IPS DF 19.7 (cell line): ENCODE measurements around the gene VDAC2.

Experiments used
- DNase-seq: peaks from one replicate; pipeline ENCODE4 v3.0.0-alpha.2; 2013; ENCODE audit warnings: low read depth, low spot score

The VDAC2 gene

DNA sequence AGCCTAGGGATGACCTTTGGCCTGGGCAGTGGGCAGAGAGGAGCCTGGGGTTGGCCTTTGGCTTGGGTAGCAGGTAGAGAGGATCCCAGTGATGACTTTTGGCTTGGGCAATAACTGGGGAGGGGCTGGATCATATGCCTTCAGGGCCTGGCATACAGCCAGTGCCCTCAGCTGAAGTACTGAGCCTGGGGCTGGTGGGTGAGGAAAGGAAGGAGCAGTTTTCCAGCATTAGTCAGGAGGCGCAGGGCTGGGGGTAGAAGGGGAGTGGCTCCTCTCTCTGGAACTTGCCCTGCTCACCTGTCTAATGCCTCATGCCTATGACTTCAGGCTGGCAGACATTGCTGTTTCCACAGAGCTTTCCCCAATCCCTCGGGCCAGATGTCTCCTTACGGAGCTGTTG is 40.3 kb downstream of the VDAC2 start:
- no peak for DNase-seq

DNA sequence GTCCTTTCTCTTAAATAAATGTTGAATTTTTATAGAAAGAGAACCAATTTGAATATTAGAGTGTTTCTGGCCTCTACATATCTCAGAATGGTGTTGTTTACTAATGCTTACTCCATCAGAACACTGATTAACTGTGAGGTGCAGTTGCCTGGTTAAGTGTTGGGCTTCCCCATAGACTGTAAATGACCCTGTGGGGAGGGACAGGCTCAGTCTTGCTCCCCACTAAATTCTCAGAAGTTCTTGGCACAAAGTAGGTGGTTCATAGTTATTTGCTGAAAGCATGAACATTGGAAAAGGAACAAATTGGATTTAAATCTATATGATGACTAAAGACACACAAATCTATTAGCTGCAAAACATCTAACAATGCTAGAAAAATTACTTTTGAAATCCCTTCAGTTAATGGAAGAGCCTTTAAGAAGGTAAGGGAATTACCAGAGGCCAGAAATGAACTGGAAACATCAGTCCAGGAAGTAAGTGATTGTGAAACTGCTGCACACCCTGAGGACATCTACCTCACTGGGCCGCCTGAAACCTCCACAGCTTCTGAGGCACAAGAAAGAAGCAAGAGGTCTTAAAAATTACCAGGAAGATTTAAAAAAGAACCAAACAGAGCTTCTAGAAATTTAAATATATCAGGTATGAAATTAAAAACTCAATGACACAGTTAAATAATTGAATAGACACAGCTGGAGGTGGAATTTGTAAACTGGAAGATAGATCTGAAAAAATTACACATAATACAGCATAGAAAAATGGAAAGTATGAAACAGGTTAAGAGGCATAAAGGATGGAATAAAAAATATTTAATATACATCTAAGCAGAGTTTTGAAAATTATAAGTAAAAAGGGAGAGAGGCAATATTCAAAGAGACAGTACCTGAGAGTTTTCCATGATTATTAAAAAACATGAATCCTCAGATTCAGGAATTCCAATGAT is 43.0 kb downstream of the VDAC2 start:
- no peak for DNase-seq

DNA sequence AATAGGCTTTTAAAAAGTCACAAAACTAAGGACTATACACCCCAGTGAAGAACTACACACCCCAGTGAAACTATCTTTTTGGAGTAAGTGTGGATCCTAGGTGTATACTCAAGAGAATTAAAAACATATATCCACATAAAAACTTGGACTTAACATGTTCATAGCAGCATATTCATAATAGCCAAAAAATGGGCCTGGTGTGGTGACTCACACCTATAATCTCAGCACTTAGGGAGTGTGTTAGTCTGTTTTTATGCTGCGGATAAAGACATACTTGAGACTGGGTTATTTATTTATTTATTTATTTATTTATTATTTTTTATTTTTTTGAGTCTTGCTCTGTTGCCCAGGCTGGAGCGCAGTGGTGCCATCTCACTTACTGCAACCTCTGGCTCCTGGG is 44.1 kb downstream of the VDAC2 start:
- no peak for DNase-seq

DNA sequence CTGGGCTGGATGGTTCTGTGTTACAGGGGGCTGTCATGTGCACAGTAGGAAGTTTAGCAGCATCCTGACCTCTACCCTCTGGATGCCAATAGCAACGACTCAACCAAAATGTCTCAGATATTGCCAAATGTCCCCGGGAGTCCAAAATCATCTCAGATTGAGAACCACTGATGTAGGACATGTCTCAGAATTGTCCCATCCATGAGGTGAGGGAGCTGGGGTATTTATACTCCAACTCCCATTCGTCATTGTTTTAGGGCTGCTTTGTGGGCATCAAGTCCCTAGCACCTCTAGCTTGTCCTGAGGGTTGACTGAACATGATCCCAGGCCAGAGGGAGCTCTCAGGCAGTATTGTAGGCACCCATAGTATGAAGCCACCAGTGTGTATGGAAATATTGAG is 50.4 kb downstream of the VDAC2 start:
- DNase-seq = no peak

DNA sequence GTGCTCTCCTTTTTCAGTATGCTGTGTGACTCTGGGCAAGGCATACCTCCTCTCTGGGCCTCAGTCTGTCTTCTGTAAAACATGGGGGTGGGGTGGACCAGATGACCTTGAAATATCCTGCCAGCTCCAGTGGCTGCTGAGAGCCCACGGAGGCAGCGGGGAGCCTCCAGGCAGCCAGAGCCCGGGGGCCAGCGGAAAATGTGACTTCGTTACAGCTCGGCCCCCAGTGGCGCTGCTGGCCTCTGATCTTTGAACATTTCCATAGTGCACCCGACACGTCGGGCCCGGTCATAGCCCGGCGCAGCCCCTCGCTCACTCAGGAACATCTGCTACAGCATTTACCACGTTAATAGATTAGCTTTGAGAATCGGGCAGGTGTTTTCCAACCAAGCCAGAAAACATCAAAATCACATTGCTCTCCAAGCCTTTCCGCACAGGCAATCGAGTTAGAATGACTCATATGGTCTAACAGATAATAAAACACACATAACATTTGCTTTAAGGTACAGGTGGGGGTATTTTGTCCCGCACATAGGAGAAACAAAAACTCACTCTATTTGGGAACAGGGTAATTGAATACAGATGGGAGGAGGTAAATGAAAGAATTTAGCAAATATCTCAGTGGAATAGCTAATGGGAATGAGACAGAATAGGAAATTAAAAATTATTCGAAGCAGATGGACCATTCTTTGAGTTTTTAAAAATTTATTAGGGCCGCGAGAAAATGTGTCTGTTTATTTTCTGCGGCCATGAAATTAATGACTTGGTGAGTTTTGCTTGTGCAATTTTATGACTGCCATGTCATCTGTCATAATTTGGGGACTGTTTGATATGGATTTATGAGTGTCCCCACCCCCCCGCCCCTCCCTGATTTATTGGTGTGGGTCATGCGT is 51.5 kb downstream of the VDAC2 start:
- no peak for DNase-seq

DNA sequence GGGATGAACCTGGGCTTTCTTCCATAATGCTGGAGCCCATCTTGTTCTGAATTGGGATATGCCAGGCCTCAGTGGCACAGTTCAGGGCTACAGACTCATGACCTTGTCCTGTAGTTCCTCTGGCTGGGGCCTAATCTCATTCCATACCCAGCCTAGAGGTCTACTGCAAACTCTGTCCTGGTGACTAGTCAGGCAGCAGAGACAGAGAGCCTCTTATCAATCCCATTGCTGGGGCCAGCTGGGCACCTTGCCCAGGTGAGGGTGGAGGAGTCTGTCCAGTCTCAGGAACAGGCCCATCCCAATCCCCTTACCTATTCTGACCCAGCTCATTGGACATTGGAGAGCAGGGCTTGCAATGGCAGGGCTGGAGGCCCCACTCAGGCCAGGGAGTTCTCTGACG is 53.2 kb downstream of the VDAC2 start:
- no peak for DNase-seq

DNA sequence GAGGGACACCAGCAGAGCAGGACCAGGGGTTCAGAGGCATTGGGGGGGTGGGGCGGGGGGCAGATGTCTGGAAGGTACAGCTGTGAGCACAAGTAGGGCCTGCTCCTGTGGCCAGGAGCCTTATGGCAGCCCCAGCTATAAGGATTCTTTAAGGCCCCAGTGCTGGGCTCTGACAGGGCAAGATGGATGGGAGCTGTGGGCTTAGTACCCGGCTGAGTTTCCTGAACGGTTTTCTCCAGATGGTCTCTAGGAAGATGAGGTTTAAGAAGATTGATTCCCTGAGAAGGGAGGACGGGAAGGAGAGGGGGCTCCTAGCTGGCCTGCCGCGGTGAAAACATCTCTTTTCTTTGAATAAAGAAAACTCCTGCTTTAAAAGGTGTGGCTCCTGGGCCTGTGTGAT is 55.3 kb downstream of the VDAC2 start:
- no peak for DNase-seq

DNA sequence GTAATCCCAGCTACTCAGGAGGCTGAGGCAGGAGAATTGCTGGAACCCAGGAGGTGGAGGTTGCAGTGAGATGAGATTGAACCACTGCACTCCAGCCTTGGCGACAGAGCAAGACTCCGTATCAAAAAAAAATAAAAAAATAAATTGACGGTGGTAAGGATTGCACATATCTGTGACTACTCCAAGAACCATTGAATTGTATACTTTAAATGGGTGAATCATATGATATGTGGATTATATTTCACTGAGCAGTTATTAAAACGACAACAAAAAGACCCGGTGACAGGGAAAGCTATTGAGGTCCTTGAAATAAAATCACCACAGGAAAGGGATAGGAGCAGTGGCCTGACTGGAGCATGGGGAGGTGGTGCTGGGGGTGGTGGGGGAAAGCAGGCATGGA is 56.3 kb downstream of the VDAC2 start:
- DNase-seq = no peak

DNA sequence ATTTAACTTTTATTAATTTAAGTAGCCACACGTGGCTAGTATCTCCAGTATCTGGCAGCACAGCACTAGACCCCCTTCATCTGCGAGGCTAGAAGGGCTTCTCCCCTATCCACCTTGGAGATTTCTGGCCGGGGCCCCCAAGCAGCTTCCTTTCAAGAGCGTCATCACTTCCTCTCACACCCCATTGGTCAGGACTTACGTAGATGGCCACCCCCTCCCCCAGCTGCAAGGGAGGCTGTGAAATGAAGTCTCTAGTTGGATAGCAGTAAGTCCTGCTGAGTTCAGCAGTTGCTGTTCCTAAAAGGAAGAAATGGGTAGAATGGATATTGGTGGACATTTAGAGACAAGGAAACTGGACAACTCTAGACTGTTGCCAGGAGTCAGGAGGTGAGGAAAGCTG is 59.0 kb downstream of the VDAC2 start:
- DNase-seq = no peak

DNA sequence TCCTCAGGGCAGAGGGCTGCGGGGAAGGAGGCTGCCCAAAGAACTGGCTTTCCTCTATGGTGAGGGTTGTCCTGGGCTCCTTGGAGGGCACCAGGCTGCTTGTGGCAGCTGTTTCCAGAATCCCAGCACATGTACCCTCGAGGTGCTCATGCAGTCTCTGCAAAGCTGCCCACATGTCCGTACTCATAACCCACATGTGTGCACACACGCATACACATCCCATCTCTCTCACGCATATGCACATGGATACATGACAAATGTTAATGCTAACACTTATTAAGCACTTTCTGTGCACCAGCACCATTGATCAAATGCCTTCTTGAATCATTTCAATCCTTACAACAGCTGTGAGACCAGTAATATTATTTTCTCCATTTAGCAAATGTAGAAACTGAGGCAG is 61.5 kb downstream of the VDAC2 start:
- DNase-seq = no peak

DNA sequence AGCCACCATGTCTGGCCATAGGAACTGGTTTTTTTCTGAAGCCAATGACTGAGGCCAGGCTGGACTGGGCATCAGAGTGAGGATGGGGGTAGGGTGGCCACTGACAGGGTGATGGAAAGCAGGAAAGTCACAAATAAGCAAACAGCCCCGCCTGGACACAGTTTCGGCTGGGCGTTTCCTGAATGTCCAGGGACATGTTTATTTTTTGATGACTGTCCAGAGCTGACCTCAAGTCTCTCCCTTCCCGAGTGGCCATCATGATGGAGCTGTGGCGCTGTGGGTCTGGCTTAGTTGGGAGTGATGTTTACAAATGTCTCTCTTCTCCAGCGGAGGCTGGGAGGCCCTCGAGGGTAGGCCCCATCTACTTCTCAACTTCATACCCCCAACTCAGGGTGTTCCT is 62.3 kb downstream of the VDAC2 start:
- no peak for DNase-seq

DNA sequence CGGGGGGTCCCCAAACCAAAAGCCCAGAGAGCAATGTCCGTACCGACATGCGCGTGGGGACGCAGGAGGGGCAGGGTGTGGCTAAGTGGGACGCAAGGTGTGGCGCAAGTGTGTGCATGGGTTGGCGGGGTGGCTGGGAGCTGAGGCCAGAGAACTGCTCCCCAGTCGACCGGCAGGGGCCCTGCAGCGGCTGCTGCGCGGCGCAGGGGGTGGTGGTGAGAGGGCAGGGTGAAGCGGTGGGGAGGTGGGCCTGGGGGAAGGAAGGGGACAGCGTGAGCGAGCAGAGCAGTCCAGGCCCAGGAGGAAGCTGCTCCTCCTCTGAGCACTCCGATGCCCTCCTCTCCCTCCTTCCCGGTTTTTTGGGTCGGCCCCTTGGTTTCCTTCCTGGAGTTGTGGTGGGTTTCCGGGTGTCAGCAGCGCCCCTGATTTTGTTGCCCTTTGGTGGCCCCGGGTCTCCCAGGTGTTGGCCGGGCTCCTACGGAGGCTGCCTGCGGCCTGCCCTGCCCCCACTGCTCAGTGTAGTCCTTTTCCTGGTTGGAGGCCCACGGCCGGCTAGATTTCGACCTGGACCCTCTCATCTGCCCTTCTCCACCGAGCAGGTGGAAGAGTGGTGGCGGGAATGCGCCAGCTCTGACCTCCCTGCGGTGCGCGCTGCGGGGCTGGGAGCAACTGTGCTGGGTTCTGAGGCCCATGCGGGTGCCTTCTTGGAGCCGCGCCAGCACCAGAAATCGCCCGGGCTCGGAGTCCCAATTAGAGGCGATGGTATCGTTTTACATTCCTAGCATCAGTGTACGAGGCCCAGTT is 65.7 kb downstream of the VDAC2 start:
- no peak for DNase-seq

DNA sequence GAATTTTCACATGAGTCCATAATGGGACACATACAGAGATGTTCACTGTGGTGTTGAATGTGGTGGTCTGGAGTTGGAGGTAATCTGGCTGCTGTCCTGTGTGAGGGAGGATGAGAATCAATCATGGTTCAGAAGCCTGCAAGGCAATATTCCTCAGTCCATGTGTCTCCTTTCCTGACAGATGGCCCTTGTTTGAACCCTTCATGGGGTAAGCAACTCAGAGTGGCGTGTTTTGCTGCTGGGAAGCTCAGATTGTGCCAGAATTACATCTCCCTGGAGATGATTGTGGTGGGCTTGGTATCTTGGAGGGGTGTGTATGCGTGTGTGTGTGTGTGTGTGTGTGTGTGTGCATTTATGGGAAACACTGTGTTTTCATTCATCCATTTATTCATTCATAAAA is 69.6 kb downstream of the VDAC2 start:
- DNase-seq = no peak
